ENCODE results near the gene KRT72. TPM values are rescaled to one million over a fixed set of nuclear protein-coding genes. Genes with fewer than 3 reads are reported as not detected.

KRT72 gene
- total and polyA plus RNA-seq, 4 donors, result 0.14 to 0.17 (median 0.14) TPM; not detected in 1

DNA sequence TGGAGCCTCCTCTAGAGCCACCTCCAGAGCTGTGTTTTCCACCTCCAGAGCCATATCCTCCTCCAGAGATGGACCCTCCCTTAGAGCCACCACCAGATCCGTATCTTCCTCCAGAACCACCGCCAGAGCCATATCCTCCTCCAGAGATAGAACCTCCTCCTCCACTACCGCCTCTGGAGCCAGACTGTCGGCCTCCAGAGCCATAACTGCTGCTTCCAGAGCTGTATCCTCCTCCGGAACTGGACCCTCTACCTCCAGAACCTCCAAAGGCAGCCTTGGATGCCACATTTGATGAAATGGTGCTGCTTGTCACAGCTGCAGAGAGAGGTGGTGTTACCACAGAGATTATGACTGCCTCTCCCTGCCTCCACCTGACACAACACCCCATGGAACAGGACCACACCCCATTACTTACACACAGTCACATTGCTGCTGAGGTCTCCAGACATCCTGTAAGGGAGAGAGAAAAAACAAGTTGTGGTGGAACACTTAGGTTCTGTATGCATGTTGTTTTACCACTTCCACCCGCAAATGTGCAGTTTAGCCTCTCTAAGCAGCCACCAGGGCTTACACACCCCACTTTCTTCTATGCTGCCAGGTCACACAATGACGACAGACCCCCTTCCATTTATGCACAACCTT, 44.0 kb upstream of the KRT72 start:
- H3K36me3 ChIP-seq (ENCODE audit: control insufficient read depth in 4 of 4, insufficient read depth in 4 of 4, low read length in 4 of 4), result no peaks in the 10 kb centered on the region
- H3K9me3 ChIP-seq (ENCODE audit: control insufficient read depth in 4 of 4, insufficient read depth in 3 of 4, low read length in 3 of 4), result no peaks in the 10 kb centered on the region
- no peak overlapping the region for H3K9ac ChIP-seq (ENCODE audit: insufficient read depth in 1 of 2, low read length in 2 of 2)
- 72 to 73% methylated on average over 7 of the region's 7 CpGs for WGBS, 2 donors
- no peak overlapping the region for H3K4me3 ChIP-seq
- no peak for ATAC-seq (ENCODE audit: insufficient read depth, low FRiP score)
- TF ChIP-seq, protein P1, sequence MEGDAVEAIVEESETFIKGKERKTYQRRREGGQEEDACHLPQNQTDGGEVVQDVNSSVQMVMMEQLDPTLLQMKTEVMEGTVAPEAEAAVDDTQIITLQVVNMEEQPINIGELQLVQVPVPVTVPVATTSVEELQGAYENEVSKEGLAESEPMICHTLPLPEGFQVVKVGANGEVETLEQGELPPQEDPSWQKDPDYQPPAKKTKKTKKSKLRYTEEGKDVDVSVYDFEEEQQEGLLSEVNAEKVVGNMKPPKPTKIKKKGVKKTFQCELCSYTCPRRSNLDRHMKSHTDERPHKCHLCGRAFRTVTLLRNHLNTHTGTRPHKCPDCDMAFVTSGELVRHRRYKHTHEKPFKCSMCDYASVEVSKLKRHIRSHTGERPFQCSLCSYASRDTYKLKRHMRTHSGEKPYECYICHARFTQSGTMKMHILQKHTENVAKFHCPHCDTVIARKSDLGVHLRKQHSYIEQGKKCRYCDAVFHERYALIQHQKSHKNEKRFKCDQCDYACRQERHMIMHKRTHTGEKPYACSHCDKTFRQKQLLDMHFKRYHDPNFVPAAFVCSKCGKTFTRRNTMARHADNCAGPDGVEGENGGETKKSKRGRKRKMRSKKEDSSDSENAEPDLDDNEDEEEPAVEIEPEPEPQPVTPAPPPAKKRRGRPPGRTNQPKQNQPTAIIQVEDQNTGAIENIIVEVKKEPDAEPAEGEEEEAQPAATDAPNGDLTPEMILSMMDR (IDR thresholded peaks at IDR 0.05; ENCODE audit: control extremely low read depth, extremely low read depth), result no peak
- no peak overlapping the region for H3K27ac ChIP-seq (ENCODE audit: low read depth in 1 of 2, low read length in 1 of 2)
- H3K4me1 ChIP-seq (ENCODE audit: control insufficient read depth in 5 of 5, insufficient read depth in 5 of 5, low read length in 5 of 5), result no peaks in the 10 kb centered on the region
- peaks cover 0 to 4% (median 2%) of the 10 kb centered on the region in 3 donors for H3K27me3 ChIP-seq (ENCODE audit: control insufficient read depth in 3 of 3, insufficient read depth in 3 of 3, low read length in 2 of 3)
- DNase-seq, result no peak

DNA sequence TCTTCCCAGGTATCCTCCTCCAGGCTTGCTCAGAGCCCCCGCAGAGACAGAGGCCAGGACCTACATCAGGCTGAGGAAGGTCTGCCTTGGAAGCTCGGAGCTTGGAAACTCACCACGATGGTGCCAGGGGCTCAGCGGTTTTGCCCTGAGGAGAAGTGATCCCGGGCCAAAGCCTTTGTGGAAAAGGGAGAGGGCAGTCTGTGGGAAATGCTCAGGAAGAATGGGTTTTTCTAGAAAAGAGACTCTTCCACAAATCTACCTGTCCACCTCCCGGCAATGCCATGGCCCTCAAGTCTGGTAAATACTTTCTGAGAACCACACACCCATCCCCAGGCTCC, 42.8 kb upstream of the KRT72 start:
- TF ChIP-seq, protein P1 (IDR thresholded peaks at IDR 0.05; ENCODE audit: control extremely low read depth, extremely low read depth), result no peak
- DNase-seq, result no peak
- ATAC-seq (ENCODE audit: insufficient read depth, low FRiP score), result no peak
- Histone ChIP-seq H3K4me3 (no peak overlapping the region), H3K36me3 (ENCODE audit: control insufficient read depth in 4 of 4, insufficient read depth in 4 of 4, low read length in 4 of 4) (no peaks in the 10 kb centered on the region), H3K27me3 (ENCODE audit: control insufficient read depth in 3 of 3, insufficient read depth in 3 of 3, low read length in 2 of 3) (peaks cover 0 to 6% (median 4%) of the 10 kb centered on the region in 3 donors), H3K9me3 (ENCODE audit: control insufficient read depth in 4 of 4, insufficient read depth in 3 of 4, low read length in 3 of 4) (no peaks in the 10 kb centered on the region), H3K27ac (ENCODE audit: low read depth in 1 of 2, low read length in 1 of 2) (no peak overlapping the region), H3K4me1 (ENCODE audit: control insufficient read depth in 5 of 5, insufficient read depth in 5 of 5, low read length in 5 of 5) (no peaks in the 10 kb centered on the region), H3K9ac (ENCODE audit: insufficient read depth in 1 of 2, low read length in 2 of 2) (no peak overlapping the region)
- 85 to 90% methylated on average over 6 of the region's 6 CpGs for WGBS, 2 donors

DNA sequence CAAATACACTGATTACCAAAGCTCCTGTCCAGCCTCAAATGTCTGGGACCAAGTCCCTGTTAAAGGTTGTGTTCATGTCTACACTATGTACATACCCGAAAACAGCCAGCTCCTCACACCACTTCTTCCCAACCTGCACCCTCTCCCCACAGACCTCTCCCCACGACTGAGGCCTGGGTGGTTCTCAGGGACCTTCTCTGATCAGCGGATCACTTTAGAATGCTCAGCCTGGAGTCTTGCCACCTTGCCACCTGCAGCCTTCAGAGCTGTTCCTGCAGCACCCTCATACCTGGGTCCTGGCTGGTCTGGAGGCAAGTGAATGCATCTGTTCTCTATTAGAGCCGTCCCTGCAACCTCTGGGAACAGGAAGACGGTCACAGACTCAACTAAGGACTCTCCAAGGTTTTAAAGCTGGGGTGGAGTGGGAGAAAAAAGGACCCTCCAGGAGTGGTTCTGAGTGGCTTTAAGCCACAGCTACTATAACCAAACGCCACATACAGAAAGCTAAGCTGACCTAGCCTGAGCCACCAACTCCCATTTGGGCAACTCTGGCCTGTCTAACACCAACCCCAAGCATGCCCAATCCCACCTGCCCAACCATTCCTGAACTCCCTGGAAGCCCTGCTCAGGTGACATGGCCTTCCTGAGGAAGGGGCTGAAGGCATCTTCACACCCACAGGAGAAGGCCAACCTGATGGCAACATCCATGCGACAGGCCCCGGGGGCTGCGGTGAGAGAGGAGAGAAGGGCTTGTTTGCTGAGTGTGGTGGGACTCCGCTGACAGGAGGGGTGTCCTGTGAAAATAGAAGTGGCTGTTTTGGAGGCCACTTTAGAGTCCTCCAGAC, 42.2 kb upstream of the KRT72 start:
- Histone ChIP-seq H3K9ac (ENCODE audit: insufficient read depth in 1 of 2, low read length in 2 of 2) (no peak overlapping the region), H3K4me3 (no peak overlapping the region), H3K4me1 (ENCODE audit: control insufficient read depth in 5 of 5, insufficient read depth in 5 of 5, low read length in 5 of 5) (no peaks in the 10 kb centered on the region), H3K36me3 (ENCODE audit: control insufficient read depth in 4 of 4, insufficient read depth in 4 of 4, low read length in 4 of 4) (no peaks in the 10 kb centered on the region), H3K27ac (ENCODE audit: low read depth in 1 of 2, low read length in 1 of 2) (no peak overlapping the region), H3K27me3 (ENCODE audit: control insufficient read depth in 3 of 3, insufficient read depth in 3 of 3, low read length in 2 of 3) (peaks cover 0 to 11% (median 2%) of the 10 kb centered on the region in 3 donors), H3K9me3 (ENCODE audit: control insufficient read depth in 4 of 4, insufficient read depth in 3 of 4, low read length in 3 of 4) (no peaks in the 10 kb centered on the region)
- DNase-seq, result no peak
- ATAC-seq (ENCODE audit: insufficient read depth, low FRiP score), result no peak
- TF ChIP-seq, protein P1 (IDR thresholded peaks at IDR 0.05; ENCODE audit: control extremely low read depth, extremely low read depth), result no peak
- 79 to 92% methylated on average over 10 of the region's 10 CpGs for WGBS, 2 donors

All from lung (tissue), 12 donors.